SKM-1 (cell line): ENCODE data around the gene SGK1.
"Not testable (repeated sequence)": the region's sequence is repeated elsewhere in the genome, so short reads cannot be mapped to it uniquely, and the experiment has no call there.

Source experiments
- DNase-seq: peaks from one replicate; lab custom pipeline; 2025; ENCODE audit not compliant: unreplicated experiment; lab: John Stamatoyannopoulos, UW

Gene SGK1

GRCh38 chr6:134307870-134308269, 10.0 kb downstream of the SGK1 start:
- no peak for DNase-seq

- DNase-seq: no peak
These were observed 10.8 kb downstream of the SGK1 start for GRCh38 chr6:134307075-134307474.

GRCh38 chr6:134304381-134304780, 13.5 kb downstream of the SGK1 start:
- not testable (repeated sequence) for DNase-seq

GRCh38 chr6:134303891-134304290, 14.0 kb downstream of the SGK1 start:
- DNase-seq: no peak

- no peak for DNase-seq
These were observed 18.7 kb downstream of the SGK1 start for GRCh38 chr6:134299236-134299635.

DNA sequence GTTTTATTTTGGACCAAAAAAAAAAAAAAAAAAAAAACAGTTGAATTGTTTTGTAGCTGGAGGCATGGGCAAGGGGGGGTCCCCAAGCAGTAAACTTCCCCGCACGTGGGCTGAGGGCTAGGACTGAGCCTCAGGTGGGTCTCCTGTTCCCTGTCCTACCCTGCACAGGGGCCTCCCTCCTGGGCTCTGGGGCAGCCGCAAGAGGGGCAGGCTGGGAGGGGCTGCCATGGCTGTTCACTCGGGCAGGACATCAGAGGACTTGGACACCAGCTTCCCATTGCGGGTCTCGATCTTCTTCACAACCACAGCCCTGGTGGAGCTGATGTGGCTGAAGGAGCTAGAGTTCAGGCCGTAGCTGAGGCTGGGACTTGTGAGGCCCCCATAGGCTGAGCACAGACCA, 21.1 kb downstream of the SGK1 start:
- no peak for DNase-seq

DNA sequence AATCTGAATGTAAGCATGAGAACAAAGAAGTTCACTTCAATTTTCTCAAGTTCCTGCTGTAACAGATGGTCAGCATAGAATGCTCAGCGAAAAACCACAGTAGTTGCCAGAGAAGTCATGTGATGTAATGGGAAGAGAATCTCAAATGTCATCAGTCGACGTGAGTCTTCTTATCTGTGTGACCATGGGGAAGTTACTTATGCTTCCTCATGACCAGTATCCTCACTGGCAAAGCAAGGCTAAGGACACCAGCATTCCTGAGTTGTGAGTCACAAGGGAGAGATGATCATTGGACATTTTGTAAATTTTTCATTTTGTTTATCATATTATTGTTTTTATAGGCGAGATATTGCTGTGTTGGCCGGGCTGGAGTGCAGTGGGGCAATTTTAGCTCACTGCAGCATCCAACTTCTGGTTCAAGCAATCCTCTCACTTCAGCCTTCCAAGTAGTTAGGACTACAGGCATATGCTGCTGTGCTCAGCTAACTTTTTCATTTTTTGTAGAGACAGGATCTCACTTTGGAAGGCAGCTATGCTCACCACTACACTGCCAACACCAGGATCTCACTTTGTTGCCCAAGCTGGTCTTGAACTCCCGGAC, 21.9 kb downstream of the SGK1 start:
- DNase-seq: peak; percentile 95

GRCh38 chr6:134293659-134294161, 24.2 kb downstream of the SGK1 start:
- DNase-seq: no peak

DNA sequence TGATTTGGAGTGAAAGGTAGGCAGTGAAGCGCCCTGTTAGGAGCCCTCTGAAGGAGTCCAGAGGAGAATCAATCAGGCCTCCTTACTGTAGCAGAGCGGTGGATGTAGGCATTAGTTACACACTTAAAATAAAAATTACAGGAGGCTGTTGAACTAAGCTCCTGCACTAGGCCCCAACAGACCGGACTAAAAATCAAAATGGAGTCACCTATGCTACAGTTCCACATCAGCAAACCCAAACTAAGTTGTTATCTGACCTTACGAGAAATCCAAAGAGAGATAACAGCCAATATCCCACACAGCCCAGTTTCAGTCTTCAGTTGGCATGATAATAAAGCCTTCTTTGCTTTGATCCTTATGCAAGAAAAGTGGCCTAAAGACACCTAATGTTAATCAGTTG, 26.8 kb downstream of the SGK1 start:
- DNase-seq: no peak

- no peak for DNase-seq
These were observed 28.7 kb downstream of the SGK1 start for GRCh38 chr6:134289204-134289575.

DNA sequence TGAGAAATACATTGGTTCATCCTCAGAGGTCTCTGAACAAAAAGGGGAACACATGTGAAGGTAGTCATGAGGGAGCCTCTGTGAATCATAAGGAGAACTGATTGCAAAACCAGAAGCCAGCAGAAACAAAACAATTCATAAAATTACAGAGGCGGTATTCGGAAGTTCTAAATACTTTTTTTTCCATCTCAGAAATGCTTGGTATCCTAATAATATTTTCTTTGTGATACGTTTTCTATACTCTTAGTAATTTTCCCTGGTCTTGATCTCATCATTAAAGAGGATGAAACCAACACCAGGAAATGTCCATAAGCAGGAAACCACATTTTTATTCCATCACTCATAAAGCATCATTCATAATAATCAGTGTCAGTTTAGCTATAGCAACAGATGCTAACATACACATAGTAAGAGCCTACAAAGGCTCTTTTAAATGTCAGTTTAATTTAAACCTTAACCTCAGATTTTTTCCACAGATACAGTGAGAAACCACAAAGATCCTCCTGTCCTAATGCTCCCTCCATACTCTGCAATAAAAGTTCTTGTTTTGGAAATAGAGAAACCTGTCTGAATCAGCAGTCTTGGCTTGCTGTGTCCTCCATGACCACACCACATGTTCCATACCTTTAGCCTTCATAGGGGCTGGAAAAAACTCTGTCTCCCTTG, 29.2 kb downstream of the SGK1 start:
- peak; percentile 68 for DNase-seq

DNA sequence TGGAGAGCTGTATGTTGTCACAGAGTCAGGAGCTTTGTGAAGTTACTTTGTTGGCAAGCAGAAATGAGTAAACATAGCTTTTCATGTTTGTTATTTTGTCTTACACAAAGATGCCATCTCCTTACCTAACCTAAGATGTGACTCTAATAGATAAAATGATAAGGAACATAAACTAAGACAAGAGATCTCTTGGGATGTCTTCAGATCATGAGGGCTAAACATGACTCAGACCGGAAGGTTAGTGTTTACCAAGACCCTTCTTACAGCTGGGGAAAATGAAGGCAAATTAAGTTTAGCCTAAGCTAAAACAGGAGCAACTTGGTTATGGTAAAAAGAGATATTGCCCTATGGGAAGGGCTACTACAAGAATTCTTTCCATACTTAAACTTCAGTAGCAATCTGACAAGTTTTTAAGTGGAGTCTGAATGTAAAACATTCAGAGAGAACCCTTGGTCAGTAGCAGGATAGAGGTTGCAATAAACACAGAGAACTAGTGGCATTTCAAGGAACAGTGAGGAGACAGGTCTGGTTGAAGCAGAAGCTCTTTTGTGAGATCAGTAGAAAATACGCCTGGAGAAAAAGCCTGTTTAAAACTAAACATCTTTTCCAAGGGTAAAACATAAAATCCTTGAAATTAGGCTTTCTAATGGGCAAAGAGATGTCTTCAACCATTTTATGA, 29.9 kb downstream of the SGK1 start:
- DNase-seq: no peak

DNA sequence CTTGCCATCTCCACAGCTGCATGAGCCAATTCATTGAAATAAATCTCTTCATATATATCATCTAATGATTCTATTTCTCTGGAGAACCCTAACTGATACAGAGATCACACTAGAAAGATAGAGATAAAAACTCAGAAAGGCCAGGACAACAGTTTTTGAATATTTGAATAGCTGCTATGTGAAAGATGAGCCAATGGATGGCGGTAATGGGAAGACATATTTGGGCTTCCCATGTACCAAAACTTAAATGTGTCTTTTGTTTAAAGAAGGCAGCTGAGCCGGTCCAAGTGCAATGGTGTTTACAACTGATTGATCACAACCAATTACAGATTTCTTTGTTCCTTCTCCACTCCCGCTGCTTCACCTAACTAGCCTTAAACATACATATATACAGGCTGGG, 35.1 kb downstream of the SGK1 start:
- DNase-seq: no peak

- no peak for DNase-seq
These were observed 36.5 kb downstream of the SGK1 start for GRCh38 chr6:134281388-134281787.

- no peak for DNase-seq
These were observed 39.9 kb downstream of the SGK1 start for GRCh38 chr6:134278000-134278399.

DNA sequence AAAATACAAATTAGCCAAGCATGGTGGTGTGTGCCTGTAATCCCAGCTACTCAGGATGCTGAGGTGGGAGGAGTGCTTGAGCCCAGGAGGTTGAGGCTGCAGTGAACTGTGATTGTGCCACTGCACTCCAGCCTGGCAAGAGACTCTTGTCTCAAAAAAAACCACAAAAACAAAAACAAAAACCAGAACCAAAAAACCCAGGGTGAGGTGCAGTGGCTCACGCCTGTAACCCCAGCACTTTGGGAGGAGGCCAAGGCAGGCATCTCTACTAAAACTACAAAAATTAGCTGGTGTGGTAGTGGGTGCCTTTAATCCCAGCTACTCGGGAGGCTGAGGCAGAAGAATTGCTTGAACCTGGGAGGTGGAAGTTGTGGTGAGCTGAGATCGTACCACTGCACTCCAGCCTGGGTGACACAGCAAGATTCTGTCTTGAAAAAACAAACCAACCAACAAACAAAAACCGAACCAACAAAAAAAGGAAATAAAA, 41.0 kb downstream of the SGK1 start:
- not testable (repeated sequence) for DNase-seq

DNA sequence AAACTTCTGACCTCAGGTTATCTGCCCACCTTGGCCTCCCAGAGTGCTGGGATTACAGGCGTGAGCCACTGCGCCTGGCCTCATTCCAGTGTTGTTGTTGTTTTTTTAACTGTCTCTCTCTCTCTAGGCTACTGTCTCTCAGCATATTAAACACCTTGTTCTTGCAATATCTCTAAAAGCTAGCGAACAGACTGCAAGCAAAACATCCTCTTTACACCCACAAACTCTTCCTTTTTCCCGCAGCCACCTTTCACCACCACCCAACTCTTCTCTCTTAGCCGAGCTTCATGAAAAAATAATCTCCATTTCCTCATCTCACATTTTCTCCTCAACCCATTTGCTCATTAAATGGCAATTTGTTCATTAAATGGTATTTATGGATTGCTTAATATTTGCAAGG, 45.5 kb downstream of the SGK1 start:
- DNase-seq: no peak

DNA sequence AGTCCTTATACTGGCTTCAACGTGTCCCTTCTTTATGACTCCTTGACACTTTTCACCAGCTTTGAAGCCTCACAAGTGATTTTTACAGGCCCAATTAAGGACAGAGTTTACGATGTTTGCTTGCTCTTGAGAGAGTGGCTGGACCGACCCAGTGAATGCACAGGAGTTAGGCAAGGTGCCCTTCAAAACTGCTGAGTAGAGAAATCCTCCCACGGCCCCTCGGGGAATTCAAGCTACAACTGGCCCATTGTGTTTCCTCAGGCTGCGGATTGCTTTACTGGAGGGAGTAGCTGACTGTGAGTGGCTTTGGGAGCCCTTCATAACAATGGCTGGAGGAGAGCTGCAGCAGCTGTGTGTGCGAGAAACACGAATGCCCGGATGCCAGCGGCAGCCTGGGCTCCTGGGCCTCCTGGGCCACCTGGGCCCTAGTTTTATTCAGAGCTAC, 50.0 kb downstream of the SGK1 start:
- no peak for DNase-seq

DNA sequence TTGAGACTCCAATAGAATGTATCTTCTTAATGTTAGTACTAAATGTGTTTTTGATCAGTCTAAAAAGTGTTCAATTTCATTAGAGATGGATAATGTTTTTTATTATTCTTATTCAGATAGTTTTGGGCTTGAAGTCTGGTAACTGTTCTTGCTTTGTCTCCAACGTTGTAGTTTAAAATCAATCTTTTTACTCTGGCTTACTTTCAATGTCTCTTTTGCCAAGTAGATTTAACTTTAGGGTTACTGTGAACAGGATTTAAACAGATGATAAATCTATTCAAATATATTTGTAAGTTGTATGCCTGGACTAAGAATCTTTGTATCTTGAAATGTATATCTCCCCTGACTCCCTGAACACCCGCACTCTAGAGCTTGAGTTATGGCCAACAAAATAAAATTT, 51.1 kb downstream of the SGK1 start:
- no peak for DNase-seq

- DNase-seq: no peak
These were observed 56.1 kb downstream of the SGK1 start for GRCh38 chr6:134261766-134262165.

DNA sequence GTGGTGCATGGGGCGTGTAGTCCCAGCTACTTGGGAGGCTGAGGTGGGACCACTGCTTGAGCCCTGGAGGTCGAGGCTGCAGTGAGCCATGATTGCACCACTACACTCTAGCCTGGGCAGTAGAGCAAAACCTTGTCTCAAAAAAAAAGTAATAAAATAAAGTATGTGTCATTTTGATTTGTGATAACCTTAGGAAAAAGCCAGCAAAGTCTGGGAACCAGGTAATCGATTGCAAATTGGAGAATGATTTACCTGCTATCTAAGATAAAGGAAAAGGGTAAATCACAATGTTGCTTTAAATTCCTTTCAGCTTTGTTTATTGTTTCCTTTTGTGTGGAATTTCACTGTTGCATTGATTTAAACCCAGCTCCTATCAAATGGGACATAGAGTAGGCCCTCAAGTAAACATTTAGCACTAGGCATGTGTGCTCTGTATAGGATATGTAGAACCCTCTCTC, 59.0 kb downstream of the SGK1 start:
- DNase-seq: no peak

- no peak for DNase-seq
These were observed 60.4 kb downstream of the SGK1 start for GRCh38 chr6:134257516-134257915.
